GM19438 (cell line): ENCODE measurements around the gene LOXL4.

ENCODE experiments used
- ATAC-seq: cut with Tn5 transposase; IDR thresholded peaks from one replicate; pipeline ENCODE4 v1.9.1; 2021; ENCODE audit warnings: low read depth; ENCODE audit not compliant: unreplicated experiment

The LOXL4 gene

GRCh38 chr10:98205351-98205750 lies 62.6 kb downstream of the LOXL4 start:
- no peak for ATAC-seq

GRCh38 chr10:98202378-98202777 lies 65.6 kb downstream of the LOXL4 start:
- no peak for ATAC-seq

GRCh38 chr10:98201760-98202159 lies 66.2 kb downstream of the LOXL4 start:
- no peak for ATAC-seq
